T-helper 9 cell (primary cell): ENCODE data around the gene THPO.
A peak's percentile ranks its signal among the peaks of the same experiment; 100 is the strongest.

Experiments
- DNase-seq: peaks from one replicate; pipeline ENCODE4 v3.0.0-alpha.2; 2020

The THPO gene

DNA sequence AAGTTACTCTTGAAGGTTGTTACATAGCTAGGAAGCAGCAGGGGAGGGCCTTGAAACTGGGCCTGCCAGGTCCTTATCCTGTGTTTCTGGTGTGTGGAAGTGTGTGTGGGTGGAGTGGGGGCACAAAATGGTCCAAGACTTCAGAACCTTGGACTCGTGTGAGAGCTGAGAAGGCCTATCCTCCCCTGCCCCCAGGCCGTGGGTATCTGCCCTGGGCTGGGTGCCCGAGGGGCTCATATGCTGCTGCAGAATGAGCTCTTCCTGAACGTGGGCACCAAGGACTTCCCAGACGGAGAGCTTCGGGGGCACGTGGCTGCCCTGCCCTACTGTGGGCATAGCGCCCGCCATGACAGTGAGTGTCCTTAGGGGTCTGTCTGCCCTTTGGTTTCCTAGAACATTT, 6.3 kb upstream of the THPO start:
- DNase-seq, result no peak

DNA sequence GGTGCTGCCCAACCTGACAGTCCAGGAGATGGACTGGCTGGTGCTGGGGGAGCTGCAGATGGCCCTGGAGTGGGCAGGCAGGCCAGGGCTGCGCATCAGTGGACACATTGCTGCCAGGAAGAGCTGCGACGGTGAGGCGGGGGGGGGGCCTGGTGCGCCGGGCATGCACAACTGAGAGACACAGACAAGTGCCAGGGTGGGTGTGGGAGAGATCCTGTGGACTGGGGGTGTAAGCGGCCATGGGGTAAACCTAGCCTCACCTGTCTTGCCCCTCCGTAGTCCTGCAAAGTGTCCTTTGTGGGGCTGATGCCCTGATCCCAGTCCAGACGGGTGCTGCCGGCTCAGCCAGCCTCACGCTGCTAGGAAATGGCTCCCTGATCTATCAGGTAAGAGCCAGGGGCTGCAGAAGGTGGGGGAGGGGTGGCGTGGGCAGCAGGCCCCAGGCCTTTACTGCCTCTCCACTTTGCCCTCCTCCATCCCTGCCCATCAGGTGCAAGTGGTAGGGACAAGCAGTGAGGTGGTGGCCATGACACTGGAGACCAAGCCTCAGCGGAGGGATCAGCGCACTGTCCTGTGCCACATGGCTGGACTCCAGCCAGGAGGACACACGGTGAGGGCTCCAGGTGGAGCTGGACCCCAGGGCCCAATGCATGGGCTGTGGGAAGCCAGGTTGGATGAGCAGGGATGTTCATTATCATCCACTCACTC, 5.2 kb upstream of the THPO start:
- no peak for DNase-seq

DNA sequence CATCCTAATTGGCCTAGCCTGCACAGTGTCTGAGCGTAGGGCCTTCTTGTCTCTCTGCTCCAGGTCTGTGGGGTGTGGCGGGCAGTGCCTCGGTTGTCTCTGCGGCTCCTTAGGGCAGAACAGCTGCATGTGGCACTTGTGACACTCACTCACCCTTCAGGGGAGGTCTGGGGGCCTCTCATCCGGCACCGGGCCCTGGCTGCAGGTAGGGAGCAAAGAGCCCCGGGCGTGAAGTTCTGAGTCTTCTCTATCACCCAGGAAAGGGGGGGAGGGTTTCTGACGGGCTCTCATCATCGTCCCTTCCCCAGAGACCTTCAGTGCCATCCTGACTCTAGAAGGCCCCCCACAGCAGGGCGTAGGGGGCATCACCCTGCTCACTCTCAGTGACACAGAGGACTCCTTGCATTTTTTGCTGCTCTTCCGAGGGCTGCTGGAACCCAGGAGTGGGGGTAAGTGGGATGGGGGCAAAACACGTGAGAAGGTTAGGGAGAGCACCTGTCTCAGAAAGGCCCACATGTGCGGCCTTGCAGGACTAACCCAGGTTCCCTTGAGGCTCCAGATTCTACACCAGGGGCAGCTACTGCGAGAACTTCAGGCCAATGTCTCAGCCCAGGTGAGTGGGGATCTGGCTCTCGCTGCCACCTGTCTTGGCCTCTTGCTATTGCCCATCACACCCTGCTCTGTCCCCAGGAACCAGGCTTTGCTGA, 4.5 kb upstream of the THPO start:
- no peak for DNase-seq

DNA sequence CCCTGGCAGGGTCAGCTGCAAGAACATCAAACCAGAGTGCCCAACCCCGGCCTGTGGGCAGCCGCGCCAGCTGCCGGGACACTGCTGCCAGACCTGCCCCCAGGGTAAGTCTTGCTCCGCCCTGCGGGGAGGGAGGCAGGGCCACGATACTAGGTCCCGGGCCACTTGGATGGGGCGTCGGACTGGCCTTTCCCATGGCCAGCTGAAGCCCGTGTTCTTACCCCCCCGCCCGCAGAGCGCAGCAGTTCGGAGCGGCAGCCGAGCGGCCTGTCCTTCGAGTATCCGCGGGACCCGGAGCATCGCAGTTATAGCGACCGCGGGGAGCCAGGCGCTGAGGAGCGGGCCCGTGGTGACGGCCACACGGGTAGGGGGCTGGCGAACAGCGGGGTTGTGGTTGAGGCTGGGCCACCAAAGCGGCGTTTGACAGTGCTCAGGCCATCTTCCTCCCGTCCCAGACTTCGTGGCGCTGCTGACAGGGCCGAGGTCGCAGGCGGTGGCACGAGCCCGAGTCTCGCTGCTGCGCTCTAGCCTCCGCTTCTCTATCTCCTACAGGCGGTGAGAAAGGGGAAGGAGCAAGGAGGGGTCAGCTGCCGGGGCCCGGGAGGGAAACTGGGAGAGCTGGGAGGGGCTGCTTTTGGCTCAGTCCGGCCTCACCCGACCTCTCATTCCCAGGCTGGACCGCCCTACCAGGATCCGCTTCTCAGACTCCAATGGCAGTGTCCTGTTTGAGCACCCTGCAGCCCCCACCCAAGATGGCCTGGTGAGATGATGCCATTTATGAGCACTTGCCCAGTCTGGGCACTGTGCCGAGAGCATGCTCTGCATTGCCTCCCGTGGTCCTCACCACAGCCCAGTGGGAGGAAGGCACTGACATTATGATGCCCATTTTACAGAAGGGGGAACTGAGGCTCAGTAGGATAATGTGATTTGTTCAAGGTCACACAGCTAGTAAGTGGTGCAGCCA, 3.5 kb upstream of the THPO start:
- DNase-seq, result no peak

DNA sequence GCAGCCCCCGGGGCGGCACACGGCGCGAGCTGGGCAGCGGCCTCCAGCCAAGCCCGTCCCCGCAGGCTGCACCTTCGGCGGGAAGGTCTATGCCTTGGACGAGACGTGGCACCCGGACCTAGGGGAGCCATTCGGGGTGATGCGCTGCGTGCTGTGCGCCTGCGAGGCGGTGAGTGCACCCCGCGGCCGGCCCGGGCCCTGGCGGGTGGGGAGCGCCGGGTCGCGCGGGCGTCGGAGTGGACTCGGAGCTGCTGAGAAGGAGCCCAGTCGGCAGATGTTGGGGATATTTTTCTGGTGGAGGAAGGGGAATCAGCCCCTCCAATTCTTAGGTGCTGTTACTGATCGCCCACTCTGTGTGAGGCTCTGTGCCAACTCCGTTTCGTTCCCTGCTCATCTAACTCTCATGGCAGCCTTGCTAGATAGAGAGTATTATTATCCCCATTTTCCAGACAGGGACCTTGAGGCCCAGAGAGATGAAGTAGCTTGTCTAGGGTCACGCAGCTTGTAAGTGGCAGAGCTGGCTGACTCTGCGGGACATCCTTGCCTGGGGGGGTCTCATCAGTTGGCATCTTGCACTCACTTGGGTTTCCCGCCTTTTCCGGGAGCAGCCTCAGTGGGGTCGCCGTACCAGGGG, 2.7 kb upstream of the THPO start:
- DNase-seq, result no peak

DNA sequence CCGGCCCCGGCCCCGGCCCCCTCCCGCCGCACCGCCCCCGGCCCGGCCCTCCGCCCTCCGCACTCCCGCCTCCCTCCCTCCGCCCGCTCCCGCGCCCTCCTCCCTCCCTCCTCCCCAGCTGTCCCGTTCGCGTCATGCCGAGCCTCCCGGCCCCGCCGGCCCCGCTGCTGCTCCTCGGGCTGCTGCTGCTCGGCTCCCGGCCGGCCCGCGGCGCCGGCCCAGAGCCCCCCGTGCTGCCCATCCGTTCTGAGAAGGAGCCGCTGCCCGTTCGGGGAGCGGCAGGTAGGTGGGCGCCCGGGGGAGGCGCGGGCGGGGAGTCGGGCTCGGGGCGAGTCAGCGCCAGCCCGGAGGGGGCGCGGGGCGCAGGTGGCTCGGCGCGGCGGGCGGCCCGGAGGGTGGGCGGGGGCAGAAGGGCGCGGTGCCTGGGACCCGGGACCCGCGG, 2.2 kb upstream of the THPO start:
- peak; percentile 15 for DNase-seq

DNA sequence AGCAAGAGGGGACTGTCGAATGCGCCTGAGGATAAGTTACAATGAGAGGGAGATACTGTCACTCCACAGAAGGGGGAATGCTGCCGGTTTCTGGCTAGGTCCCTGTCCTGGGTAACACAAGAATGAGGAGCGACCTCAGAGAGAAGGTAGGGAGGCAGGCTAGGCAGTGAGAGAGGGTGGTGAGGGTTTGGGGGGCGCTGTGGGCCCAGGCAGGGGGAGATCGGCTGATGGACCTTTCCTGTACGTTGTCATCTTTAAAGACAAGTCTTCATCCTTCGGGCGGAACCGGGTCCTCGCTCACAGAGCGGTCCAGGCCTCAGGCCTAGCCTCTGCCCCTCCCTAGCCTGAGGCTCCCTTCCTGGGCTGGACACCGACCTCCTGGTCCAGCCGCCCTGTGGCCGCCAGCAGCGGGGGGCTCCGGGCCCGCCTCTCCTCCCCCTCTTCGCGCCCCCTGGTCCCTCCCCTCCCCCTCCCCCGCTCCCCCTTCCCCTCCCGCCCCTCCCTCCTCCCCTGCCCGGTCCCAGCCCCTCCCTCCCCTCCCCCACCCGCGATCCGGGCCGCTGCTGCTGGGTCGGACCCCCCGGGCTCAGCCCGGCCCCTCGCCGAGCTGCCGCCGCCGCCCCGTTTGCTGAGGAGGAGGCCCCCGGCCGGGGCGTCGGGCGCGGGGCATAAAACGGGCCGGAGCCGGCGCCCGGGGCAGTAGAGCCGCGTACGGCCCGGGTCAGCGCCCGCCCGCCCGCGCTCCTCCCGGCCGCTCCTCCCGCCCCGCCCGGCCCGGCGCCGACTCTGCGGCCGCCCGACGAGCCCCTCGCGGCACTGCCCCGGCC, 1.6 kb upstream of the THPO start, which contains the start of gene CHRD:
TSS of gene CHRD (plus strand) at position 697 of the 827 bp plus-strand sequence. CDS start 265 bp downstream, outside the sequence.
- no peak for DNase-seq

DNA sequence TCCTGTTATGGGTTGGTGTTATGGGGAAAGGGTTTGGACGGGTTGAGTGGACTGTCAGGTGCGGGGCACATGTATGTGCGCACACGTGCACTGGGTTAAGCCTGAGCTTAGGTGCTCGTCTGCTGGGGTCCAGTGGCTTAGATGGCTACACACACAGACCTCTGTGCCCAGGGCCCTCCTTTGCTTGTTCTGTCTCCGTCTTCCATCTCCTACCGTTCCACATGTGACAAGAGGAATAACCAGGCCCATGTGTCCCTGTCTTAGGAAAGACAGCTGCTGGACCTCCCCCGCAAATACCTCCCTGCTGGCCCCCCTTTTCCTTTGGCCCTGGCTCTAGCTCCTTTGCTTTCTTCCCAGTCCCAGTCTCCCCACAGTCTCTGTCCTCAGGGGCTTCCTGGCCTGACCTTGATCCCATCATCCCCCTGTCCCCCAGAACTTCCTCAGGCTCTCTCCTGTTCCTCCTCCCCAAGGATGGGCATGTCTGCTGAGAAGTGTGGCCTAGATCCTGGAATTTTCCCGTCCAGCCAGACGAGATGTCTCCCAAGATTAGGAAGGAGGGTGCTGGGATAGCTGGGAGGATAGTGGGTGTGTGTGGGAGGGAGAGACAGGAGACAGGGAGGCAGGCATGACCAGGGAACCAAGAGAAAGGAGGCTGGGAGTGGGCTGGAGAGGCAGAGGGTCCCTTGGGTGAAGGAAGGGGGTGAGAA, 797 bp upstream of the THPO start:
- DNase-seq, result no peak

DNA sequence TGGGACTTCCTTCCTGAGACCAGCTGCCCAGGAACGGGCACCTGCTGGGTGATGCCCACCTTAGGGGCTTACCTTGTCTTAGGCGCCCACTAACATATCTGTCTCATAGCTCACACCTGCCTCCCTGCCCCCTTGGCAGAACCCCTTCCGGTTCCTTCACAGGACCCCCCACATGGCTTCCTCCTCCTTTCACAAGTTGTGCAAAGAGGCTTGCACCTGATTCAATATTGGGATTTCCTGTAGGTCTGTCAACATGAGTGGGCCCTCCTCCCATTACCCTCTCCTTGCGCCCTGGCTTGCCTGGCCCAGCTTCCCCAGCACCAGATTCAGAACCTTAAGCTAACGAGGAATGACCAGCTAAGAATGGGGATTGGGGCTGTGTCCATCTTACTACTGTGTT, 633 bp downstream of the THPO start:
- no peak for DNase-seq

DNA sequence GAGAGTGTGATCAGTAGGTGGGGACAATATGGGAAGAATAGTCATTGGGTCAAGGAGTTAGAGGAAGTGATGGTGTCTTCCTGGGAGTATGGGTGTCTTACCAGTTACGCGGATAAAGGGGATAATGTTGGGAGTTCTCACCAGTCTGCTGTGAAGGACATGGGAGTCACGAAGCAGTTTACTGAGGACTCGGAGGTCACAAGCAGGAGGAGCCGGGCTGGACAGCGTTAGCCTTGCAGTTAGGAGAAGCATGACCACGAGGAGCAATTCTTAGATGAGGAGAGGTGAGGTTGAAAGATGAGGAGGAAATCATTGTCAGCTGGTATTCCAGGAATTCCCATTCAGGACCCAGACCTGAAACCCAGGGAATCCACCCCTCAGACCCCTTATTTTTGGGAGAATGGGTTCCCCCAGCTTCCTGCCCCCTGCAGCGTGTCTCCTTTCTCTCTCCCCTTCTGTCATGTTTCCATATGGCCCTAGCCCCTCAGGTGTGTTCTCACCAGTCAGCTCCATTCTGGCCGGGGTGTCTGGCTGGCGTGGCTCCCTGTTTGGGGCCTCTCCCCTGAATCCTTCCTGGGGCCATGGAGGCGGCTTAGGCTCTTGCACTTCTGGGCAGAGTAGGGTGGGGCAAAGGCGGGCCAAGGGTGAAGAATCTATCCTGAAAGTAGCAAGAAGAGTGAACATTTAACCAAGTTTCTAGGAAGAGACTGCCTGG, 2.1 kb downstream of the THPO start:
- no peak for DNase-seq

DNA sequence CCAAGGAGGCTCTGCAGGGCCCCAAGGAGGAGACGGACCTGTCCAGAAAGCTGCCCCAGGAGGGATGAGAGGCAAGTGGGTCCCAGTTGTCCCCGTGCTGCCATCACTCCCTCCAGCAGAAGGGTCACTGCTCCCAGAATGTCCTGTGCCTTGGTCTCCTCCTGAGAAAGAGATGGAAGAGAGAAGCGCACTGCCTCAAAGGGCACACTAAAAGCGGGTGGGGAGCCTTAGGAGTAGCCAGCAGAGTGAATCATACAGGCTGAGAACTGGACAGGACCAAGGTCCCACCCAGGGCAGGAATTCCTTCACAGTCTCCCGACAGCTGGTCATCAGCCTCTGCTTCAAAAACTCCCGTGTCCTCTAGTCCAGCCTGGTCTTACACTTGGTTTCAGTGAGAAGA, 4.6 kb downstream of the THPO start:
- DNase-seq, result no peak

DNA sequence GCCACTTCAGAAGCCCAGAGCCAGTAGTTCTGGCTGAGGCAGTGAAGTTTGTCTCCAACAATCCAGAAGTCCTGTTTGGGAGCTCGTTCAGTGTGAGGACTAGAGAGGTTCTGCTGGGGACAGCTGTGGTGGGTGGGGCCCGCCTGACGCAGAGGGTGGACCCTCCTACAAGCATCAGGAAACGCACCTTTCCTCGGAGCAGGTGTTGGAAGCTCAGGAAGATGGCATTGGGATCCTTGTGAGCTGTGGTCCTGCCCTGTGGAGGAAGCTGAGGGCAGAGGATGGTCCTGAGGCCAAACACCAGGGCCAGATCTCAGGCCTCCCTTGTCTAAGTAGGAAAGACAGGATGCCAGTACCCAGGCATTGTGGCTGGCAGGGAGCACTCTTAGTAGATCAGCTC, 5.1 kb downstream of the THPO start:
- DNase-seq, result no peak

DNA sequence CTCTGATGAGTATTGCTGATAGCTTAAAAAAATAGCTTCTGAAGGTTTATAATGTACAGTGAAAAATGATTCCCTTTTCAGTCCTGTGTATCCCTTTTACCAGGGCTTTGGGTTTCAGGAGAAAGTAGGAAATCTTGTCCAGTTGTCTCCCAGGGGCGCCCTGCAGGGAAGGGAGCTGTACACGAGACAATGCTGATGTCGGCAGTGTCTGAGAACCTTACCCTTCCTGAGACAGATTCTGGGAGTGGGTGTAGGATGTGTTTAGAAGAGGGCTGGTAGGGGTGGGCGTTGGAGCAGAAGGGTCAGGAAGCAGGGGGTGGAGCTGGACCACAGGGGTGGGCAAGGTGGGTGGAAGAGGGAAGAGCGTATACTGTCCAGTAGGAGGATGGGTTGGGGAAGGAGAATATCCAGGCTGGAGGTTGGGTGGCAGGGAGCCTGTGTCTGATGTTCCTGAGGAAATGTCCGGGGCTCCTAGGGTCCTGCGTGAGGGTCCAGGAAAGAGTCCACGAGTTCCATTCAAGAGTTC, 5.6 kb downstream of the THPO start:
- no peak for DNase-seq

DNA sequence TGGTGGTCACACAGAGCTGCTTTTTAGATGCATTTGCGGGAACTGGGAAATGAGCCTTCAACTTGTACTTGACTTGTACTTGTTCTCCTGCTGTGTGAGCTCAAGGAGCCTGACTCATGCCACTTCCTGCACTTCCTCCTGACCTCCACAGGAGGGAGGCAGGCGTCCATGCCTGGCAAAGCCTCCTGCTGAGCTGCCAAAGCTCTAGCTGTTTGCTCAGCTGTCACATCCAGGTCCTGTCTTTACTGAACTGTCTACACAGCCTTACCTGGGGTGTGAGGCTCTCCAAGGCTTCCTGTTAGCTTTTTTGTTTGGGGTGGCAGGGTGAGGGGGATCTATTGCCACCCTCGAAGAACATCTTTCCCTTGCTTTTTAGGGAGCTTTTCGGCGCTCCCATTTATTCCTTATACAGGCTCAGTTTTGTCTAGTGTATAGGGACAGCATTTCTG, 6.4 kb downstream of the THPO start:
- peak; percentile 36 for DNase-seq

DNA sequence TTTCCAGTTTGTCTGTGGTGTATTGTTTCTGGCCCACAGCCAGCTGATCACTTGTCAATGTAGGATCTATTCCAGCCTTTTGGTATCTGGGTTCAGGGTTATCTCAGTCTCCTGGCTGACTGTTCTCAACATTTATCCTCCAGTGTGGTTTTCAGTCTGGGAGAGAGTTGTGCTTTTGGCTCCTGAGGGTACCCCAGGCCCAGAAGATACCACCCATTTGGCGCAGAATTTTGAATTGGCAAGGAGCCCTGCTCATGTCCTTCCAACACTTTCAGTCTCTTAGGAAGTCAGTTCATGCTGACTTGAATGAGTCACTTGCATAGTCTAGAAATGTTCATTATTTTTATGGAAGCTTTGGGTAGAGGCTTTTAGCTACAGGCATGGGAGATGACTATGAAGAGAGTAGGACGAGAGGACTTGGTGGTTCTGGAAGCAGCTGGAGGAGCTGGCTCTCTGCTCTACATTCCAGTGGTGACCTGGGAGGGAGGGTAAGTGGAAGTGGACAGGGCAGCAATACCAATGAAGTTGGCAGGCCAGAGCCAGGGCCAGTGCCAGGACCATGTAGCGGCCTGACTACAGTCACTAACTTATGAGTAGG, 9.3 kb downstream of the THPO start:
- no peak for DNase-seq

DNA sequence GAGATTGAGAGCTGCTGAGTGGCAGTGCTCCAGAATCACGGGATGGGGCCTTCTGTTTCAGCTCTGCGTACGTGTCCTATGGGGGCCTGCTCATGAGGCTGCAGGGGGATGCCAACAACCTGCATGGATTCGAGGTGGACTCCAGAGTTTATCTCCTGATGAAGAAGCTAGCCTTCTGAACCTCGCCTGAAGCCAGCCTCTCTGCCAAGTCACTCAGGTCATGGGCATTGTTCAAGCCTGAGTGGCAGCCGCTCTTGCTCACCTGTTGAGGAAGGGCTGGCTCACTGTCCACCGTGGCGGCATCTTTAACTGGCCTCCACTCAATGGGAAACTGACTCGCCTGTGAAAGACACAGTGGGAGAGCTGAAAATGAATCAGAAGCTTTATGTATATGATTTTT, 9.9 kb downstream of the THPO start:
- DNase-seq, result no peak

DNA sequence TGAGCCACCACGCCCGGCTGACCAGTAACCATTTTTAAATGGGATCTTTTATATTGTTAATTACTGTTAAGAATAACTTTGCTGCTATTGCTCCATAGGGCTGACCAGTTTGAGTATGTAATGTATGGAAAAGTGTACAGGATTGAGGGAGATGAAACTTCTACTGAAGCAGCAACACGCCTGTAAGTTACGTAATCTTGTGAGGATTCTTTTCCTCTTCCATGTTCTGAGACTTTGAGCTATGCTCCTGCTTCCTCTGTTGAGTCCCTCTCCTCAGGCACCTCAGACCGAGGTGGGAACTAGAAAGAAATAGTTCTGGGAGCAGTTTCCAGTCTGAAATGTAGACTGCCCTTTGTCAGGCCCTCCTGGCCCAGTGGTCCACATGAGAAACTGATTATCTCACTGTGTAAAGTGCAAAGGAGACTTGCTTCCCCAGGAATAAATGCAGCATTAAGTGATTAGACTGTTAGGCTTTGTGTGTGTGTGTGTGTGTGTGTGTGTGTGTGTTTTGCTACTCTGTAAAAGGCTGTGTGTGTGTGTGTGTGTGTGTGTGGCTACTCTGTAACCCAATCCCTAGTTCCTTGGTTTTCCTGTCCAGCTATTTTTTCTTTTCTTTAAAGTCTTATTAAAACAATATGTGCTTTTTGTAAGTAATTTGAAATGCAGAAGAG, 11.3 kb downstream of the THPO start:
- DNase-seq, result no peak

DNA sequence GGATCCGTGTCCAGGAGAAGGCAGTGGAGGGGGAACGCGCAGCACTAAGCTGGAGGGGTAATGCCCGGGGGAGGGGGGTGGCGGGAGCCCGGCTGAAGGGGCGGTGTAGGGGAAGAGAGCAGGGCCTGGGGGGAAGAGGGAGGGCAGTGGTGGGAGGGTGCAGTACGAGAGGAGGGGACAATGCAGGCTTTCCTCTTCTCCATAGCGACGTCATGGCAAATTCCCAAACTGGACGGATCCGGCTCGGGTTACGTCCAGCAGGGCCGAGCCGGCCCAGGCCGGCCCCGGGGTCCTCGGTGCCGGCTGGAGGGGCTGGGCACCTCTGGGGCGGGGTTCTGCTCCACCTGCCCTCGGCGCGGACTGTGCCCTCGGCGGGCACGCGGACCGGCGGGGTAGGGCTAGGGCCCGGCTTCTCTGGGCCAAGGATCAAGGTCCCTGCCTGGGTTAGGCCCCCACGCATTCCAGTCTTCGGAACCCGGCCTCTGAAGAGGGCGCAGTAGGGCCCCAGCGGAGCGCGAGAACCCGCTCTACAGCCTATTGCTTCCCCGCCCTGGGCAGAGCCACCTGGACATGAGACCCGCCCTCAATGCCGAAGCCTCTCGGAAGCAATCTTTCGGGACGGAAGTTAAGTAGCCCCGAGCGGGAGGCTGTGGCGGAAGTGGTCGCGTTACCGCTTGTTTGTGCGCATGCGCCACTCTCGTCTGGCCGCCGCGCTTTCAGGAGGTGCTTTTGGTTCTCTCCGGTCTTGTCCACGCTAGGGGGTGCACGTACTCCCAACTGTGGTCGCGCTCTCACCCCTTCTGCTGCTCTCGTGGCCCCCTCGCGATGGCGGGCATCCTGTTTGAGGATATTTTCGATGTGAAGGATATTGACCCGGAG, 15.1 kb downstream of the THPO start:
- peak; percentile 87 for DNase-seq
